Activated CD8-positive, alpha-beta memory T cell treated with anti-CD3 and anti-CD28 coated beads, Interleukin-2, amount 50 U/mL, for 24 hours (primary cell): ENCODE measurements around the gene GM2A.
"Not testable (repeated sequence)": the region's sequence is repeated elsewhere in the genome, so short reads cannot be mapped to it uniquely, and the experiment has no call there.

ENCODE experiments used
- DNase-seq: peaks from one replicate; pipeline ENCODE4 v3.0.0-alpha.2; 2020; ENCODE audit errors: extremely low read depth

GM2A gene

DNA sequence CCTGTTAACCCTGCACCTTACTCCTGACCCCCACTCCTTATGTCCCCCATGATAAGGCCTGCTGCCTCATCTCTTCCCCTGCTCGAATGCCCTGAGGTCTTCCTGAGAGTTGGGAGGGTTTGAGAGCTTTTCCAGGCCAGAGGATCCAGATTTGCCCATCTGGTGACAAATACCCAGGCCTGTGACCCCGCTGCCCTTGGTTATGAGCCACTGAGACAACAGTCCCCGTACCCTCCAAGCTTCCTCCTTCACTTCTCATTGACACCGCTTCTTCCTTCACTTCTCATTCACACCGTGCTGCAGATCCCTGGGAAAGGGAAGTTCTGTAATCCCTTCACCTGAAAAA lies 593 bp downstream of the GM2A start:
- DNase-seq: no peak

DNA sequence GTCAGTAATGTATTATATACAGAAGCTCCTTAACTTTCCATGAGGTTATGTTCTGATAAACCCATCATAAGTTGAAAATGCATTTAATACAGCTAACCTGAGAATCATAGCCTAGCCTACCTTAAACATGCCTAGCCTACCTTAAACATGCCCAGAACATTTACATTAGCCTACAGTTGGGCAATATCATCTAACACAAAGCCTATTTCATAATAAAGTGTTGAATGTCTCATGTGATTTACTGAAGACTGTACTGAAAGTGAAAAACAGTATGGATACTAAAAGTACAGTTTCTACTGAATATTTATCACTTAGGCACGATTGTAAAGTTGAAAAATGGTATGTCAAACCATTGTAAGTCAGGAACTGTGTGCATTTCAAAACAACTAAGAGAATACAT lies 1.6 kb downstream of the GM2A start:
- DNase-seq: no peak

DNA sequence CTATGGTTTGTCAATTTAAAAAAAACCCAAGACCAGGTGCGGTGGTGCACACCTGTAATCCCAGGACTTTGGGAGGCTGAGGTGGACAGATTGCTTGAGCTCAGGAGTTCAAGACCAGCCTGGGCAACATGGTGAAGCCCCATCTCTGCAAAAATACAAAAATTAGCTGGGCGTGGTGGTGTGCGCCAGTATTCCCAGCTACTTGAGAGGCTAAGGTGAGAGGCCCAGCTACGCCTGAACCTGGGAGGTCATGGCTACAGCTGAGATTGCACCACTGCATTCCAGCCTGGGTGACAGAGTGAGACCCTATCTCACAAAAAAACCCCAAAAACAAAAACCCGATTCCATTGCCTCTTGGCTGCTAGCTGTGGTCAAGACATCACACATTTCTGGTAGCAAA lies 2.0 kb downstream of the GM2A start:
- not testable (repeated sequence) for DNase-seq

DNA sequence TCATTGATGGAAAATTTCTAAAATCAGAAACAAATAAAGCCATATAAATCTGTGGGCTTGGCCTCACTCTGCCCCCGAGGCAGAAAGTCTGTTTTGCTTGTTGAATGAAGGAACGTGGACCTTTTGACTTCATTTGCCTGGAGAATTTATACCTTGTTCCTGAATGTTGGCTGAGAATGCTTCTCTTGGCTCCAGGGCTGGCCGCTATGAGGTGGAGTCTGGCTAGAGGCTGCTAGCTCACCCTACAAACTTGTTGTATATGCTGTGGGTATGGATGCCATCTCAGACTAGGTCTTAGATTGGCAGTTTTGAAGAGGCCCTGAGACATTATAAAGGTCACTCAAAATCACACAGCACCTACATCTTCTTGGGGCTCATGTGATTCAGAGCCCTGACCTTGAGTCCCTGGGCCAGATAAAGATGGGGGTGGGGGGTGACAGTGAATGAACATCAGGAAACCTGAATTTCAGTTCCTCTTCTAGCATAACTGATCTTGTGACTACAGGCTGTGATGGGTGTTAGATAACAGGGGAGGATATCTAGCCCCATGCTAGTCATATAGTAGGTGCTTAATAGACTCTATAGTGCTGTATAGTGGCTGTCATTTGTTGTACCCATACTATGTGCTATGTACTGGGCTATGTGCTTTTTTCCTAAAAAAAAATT lies 2.8 kb downstream of the GM2A start:
- no peak for DNase-seq

DNA sequence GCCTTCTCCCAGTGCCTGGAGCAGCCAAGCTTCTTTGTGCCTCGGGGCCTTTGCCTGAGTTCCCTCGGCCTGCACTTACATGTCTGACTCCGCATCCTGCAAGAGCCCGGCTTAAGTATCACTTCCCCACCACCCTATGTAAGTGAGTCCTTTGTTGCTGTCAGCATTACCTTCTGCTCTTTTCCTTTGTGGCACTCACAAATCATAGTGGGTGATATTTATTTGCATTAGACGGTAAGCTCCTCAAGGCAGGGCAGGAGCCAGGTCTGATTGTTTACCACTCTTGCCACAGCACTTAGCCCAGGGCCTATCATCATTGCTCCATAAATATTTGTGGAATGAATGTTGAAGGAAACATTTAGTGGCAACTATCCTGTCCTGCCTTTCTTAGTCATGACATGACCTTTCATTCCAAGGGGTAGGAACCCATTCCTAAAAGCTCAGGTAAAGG lies 4.8 kb downstream of the GM2A start:
- DNase-seq: no peak

DNA sequence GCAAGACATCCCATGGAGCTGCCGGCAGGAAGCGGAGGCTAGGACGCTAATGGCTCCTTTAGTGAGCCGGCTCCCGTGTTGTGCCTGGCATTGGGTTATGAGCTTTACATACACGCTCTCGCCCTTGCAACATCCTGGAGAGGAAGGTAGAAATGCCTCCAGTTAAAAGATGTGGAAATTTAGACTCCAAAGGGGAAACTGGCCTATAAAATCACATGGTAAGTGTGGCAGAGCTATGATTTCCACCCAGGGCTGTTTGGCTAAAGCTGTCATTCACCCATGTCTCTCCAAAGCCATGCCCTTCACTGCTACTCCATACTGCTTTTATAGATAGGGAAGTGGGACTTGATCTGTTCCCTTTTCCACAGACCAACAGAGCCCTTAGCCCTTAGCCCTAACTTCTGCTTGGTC lies 5.2 kb downstream of the GM2A start:
- DNase-seq: no peak

DNA sequence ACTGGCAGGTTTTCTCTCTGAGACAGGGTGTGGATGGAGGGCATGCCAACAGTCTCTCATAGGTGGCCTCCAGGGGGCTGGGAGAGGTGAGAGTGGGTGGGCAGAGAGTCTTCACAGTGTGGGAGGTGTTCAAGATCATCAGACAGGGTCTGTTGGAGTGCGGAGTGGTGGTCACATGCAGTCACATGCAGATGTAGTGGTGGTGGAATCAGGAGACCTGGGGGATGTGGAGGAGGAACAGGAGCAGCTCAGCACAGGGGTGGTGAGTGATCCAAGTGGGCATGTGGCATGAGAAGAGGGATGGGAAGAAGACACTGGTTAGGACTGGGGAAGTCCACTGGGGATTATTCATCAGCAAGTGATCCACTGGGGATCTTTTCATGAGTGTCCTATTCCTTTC lies 5.8 kb downstream of the GM2A start:
- DNase-seq: no peak

DNA sequence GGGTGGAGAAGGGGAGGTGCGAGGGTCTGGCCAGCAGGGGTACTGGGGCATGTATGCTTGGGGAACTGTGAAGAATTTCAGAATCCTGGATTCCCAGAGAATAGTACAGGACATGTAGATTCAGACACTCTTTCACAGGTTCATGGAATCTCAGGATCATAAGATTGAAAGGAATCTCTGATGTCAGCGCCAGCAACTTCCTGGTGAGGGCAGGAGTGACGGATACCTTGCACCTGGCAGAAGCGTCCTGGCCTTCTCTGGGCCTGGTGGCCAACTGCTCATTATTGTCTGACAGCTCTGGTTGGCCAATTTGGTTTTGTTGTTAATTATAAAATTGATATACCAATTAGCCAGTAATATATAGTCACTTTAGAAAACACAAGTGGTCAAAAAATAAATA lies 6.9 kb downstream of the GM2A start:
- DNase-seq: no peak

DNA sequence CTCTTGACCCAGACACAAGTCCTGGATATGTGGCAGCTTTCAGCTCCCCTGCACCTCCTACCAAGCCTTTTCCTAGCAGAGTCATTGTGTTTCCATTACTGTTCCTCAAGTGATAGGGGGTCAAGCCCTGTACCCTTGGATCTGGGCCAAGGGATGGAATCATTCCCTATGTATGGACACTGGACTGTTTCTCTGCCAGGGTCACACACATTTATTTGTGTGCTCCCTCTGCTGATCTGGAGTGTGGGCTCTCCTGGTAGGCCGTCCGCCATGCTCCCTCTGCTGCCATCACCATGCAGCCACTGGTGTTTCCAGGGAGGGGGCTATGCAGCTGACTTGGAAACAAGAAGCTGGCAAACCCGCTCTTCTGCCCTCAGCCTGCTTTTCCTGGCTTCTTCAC lies 9.5 kb downstream of the GM2A start:
- DNase-seq: no peak

DNA sequence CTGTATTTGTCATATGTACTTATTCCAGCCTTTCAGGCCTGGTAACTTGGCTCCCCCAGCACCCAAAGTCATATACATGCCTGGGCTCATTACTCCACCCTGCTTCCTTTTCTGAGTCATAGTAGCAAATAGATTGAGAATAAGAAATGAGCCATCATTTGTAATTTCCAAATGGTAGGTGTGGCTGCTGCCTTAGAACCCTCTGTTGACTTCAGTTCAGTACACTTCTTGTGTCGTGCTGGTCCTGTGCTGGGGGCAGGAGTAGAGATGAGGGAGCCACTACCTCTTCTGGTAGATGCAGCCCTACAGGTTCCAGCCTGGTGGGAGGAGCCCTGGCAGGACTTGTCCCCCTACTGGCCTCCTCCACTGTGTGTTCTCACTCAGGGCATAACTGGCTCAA lies 11.1 kb downstream of the GM2A start:
- no peak for DNase-seq

DNA sequence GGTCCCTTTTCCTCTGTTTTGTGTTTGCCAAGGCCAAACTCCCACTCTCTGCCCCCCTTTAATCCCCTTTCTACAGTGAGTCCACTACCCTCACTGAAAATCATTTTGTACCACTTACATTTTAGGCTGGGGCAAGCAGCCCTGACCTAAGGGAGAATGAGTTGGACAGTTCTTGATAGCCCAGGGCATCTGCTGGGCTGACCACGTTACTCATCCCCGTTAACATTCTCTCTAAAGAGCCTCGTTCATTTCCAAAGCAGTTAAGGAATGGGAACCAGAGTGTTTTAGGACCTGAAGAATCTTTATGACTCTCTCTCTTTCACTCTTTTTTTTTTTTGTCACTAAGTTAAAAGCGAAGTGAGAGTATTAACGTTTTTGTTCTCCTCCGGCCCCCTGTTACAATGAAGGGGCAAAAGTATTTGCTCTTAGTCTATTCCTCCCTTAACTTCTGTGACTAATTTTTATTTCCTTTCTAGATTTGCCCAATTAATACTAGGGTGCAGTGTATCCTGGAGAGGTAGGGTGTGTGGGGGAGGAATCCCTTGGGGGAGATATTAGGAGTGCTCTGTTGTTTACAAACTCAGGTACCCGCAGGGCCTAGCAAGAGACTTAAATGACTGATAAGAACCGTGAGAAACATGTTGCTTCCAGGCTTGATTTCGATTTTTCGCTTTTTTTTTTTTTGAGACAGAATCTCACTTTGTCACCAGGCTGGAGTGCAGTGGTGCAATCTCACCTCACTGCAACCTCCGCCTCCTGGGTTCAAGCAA lies 14.7 kb downstream of the GM2A start:
- no peak for DNase-seq

DNA sequence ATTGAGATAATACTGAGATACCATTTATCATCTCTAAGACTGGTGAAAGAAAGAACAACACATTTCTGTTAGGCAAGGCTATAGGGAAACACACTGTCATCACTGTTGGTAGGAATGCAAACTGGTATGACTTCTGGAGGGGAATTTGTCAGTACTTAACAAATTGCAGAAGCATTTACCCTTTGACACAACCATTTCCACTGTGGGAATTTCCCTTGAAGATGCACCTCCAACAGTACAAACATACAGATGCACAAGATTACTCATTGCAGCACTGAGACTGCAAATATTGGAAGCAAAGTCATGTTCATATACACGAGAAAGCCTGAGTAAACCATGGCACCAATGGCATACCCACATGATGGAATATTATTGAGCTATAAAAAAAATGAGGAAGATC lies 17.6 kb downstream of the GM2A start:
- DNase-seq: no peak

DNA sequence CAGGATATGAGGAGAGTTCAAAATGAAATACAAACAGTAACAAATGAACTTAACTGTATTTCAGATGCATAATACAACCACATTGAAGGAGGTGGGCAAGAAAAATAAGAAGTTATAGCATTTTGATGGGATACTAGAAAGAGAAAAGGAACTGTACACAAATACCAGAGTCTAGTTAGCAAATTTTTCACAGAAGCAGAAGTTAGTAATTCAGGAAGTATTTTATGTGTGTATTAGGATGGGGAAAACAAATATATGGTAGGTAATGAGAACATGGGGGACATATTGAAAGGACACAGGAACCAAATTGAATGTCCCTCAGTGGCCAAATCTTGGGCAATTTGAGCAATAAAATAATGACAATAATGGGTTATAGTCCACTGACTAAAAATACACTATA lies 18.4 kb downstream of the GM2A start:
- no peak for DNase-seq

DNA sequence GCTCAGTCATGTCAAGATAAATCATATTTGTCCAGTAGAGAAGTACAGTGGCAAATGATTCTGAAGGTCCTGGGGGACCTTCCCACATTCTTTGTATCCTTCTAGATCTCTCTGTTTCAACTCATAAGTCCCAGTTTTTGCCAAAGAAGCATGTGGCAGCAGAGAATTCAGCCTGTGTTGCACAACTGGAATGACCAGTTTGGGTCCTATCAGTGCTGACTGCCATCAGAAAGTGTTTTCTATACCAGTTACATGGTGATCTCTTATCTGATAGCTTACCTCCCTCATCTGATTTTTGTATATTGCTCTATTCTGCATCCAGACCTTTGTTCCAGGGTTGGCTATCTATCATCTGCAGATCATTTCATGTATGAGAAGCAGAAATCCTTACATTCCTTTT lies 21.7 kb downstream of the GM2A start:
- DNase-seq: no peak

DNA sequence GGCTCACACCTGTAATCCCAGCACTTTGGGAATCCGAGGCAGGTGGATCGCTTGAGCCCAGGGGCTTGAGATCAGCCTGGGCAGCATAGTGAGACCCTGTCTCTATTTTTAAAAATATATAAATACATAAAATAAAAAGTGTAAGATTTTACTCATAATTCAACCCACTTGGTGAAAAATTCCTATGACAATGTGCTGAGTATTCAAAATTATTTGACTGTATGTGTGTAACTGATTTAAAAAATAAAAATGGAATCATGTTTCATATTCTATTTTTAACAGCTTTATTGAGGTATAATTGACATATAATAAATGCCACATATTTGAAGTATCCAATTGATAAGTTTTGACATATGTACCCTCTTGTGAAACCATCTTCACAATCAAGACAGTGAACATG lies 22.8 kb downstream of the GM2A start:
- DNase-seq: no peak

DNA sequence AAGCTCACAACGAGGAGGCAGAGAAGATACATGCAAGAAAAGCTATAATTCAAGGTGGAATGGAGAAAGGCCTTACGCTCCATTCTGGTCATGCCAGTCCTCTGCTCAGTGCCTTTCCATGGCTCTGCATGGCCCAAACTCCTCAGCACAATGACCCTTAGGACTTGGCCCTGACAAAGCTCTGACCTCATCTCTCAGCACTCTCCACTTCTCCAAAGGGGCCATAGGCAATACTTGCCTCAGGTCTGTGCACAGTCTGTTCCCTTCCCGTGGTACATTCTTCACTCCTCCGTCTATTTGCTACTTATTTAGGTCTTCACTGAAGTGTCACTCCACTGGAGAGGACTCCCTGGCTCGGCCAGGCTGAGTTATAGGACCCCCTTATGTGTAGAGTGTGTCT lies 25.9 kb downstream of the GM2A start:
- no peak for DNase-seq

DNA sequence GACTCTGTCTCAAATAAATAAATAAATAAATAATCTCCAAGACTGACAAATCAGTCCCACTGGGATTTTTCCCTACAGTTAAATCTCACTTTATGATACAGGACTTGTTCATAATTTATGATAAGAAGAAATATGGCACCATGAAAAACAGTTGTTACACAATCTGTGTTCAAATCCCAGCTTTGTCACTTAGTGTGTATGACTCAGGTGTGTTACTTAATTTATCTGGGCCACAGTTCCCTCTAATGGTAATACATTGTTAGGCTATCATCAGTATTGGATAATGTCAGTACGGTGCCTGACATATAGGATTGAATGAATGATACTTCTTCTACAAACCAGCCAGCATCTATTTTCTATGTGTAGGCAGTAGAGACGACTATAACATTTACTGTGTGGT lies 27.5 kb downstream of the GM2A start:
- DNase-seq: no peak

DNA sequence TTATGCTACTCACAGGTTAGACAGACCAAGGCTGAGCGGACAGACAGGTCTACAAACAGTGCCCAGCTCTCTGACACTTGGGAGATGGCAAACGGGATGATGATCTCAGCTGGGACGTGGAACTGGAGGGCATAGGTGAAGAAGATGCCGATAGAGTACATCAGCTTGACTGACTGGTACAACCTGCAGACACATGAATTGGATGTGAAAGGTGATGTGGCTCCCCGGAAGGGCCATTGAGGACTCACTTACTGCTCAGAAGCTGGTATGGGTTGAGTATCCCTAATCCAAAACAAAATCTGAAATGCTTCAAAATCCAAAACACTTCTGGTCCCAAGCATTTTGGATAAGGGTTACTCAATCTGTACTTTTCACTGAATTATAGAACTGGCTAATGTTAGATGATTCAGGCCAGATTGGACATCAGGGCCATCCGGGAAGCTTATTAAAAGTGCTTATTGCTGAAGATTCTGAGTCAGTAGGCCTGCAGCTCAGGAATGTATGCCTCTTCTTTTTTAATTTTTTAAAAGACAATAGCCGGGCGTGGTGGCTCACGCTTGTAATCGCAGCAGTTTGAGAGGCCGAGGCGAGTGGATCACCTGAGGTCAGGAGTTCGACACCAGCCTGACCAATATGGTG lies 28.1 kb downstream of the GM2A start:
- DNase-seq: no peak

DNA sequence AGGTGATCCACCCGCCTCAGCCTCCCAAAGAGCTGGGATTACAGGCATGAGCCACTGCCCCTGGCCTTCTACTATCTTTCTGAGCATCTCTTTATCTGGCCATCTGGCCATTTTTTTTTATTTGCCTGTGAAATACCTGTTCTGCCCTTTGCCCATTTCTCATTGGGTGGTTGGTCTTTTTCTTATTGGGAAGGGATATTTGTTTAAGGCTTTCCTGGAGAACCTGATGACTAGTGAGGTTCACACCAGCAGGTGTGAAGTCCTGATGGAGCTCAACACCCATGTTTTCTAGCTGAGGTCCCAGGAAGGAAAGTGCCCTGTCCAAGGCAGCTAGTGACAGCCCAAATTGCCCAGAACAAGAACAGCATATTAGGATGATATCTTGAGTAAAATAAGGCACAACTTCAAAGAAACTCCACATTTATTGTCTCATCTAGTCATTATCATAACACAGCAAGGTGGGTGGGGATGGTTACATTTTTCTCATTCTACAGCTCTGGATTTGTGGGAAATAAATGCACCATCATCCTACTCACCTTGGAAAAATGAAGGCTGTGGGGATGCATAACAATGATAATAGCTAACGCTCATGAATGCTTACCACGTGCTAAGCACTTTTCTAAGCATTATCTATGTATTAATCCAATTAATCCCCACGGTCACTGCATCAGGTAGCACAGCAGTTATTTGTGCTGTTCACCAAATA lies 30.3 kb downstream of the GM2A start:
- no peak for DNase-seq

DNA sequence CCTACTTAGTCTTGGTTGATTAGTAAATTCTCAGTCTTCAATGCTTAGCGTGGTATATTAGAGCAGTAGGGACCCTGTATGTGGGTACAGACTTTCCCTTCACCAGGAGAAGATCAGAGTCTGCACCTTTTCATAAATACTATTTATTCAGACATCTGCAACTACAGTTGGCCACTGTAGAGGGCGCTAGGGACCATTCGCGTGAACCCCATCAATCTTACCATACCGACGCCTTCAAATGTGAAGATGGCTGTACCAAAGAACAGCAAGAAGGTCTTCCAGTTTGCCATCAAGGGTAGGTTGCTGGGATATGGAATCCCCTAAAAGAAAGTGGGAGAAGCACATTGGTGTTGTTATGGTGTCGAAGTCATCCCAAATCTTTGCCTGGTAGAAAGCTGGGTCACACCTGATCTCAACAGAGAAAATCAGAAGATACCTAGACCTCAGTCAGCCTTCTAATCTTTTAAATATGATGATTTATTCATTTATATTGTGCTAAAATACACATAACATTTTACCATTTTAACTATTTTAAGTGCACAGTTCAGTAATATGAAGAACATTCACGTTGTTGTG lies 31.5 kb downstream of the GM2A start:
- DNase-seq: no peak

DNA sequence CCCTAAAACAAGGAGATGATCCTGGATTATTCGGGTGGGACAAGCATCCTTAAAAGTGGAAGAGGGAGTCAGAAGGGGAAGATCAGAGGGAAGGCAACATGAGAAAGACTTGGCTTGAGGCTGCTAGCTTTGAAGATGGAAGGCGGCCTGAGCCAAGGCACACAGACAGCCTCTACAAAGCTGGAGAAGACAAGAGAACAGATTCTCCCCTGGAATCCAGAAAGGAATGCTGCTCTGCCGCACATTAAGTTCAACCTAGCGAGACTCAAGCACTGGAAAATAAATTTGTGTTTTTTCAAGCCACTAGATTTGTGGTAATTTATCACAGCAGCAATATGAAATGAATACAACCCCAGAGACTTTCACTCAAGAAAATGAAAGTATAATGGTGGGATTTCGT lies 32.7 kb downstream of the GM2A start:
- no peak for DNase-seq

DNA sequence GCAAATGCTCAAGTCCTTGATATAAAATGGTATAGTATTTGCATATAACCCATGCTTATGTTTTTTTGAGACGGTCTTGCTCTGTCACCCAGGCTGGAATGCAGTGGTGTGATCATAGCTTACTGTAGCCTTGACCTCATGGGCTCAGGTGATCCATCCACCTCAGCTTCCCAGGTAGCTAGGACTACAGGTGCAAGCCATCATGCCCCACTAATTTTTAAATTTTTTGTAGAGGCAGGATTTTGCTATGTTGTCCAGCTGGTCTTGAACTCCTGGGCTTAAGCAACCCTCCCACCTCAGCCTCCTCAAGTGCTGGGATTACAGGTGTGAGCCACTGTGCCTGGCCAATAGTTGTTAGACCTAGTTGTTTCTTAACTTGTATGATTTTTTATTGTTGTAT lies 33.3 kb downstream of the GM2A start:
- DNase-seq: no peak
